GM19238 (cell line): ENCODE measurements around the gene PCGF3.
"Not testable (repeated sequence)": the region's sequence is repeated elsewhere in the genome, so short reads cannot be mapped to it uniquely, and the experiment has no call there.

Experiments used
- DNase-seq: peaks from one replicate; pipeline ENCODE4 v3.0.0; 2011; ENCODE audit warnings: low spot score; ENCODE audit not compliant: insufficient read length

The PCGF3 gene

DNA sequence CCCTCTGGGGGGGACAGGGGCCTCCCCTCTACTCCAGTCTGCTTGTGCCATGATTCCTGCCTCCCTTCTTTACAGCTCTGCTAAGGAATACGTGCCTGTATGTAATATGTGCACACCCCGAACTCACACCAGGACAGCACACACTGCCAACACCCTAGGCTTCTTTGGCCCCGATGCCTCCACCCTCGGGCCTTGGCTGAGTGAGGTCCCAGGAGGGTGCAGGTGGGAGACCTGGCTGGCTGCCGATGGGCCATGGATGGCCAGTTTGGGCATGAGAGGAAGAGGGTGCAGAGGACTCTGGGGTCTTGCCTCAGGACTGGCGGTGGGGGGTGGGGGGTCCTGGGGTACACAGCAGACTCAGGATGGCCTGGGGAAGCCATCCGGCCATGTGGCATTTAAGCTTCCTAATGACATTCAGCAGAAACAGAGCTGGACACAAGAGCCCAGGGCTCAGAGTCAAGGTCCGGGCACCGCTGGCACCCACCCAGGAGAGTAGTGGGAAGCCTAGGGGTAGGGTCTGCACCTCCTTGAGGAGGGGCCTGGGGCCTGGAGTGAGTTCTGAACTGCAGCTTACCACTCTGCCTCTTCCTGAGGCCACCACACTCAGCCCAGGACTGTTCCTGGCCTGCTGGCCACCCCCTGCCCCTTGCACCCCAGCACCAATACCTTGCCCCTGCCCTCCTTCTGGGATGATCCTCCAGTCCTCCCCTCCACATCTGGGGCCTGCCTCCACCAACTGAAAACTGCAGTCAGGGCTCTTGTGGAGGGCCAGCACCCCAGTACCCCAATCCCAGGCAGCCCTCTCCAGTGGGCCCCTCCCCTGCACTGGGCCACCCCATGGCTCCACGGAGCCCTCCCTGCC is 2.1 kb upstream of the PCGF3 start:
- no peak for DNase-seq

DNA sequence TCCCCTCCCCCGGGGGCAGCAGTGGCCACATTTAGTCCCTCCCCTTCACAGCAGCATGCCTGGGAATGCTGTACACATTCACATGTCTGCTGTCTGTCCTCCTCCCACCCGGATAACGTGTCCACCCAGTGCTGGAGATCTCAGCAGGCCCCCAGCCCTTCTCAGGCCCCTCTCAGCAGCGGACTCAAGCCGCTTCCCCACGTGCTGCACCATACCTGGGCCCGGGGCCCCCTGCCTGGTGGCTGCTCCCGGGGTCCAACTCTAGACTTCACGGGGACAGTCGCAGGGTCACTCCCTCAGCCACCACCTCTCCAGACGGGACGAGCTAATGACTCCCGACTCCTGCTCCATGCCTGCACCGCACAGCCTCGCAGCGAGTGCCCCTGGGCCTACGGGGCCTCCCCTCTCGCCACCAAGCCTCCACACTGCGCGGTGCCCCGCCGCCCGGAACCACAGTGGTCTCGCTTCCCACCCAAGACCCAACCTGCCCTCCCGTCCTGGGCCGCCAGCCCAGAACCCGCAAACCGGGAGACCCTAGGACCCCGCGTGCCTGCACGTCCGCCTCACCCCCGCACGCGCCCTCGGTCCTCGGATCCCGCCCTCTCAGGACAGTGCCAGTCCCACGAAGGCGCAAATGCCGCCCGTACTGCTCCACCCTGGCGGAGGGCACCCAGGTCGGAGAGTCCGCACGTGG is 1.3 kb upstream of the PCGF3 start:
- DNase-seq, result no peak

DNA sequence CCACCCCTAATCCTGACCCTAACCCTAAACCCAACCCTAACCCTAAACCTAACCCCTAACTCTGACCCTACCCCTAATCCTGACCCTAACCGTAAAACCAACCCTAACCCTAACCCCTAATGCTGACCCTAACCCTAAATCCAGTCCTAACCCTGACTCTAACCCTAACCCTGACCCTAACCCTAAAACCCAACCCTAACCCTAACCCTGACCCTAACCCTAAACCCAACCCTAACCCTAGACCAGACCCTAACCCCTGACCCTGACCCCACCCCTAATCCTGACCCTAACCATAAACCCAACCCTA is 708 bp upstream of the PCGF3 start:
- DNase-seq, result no peak

DNA sequence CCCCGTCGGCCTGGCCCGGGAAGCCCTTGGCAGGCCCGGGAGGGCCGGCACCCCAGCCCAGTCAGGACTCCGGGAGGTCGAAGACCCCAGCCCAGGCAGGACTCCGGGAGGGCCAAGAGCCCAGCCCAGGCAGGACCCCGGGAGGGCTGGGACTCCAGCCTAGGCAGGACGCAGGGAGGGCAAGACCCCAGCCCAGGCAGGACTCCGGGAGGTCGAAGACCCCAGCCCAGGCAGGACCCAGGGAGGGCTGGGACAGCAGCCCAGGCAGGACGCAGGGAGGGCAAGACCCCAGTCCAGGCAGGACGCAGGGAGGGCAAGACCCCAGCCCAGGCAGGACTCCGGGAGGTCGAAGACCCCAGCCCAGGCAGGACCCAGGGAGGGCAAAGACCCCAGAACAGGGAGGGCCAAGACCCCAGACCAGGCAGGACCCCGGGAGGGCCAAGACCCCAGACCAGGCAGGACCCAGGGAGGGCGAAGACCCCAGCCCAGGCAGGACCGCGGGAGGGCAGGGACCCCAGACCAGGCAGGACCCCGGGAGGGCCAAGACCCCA is 526 bp downstream of the PCGF3 start:
- not testable (repeated sequence) for DNase-seq

DNA sequence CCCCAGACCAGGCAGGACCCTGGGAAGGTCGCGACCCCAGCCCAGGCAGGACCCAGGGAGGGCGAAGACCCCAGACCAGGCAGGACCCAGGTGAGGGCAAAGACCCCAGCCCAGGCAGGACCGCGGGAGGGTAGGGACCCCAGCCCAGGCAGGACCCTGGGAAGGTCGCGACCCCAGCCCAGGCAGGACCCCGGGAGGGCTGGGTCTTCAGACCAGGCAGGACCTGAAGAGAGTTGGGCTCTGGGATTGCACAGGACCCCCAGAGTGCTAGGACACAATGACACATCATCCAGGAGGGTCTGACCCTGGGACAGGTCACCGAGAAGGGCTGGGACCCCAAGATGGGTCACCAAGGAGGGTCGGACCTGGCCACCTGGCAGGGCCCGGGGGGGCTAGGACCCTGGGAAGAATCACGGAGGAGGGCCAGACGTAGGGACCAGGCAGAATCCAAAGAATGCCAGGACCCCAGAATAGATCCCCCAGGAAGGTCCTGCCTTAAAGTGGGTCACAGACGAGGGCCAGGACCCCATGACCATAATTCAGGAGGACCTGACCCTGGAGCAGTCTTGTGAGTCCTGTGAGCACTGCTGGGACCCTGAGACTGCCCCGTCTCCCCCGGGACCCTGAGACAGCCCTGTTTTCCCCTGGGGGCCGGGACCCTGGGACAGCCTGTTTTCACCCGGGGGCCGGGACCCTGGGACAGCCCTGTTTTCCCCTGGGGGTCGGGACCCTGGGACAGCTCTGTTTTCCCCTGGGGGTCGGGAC is 1.4 kb downstream of the PCGF3 start:
- DNase-seq, result no peak

DNA sequence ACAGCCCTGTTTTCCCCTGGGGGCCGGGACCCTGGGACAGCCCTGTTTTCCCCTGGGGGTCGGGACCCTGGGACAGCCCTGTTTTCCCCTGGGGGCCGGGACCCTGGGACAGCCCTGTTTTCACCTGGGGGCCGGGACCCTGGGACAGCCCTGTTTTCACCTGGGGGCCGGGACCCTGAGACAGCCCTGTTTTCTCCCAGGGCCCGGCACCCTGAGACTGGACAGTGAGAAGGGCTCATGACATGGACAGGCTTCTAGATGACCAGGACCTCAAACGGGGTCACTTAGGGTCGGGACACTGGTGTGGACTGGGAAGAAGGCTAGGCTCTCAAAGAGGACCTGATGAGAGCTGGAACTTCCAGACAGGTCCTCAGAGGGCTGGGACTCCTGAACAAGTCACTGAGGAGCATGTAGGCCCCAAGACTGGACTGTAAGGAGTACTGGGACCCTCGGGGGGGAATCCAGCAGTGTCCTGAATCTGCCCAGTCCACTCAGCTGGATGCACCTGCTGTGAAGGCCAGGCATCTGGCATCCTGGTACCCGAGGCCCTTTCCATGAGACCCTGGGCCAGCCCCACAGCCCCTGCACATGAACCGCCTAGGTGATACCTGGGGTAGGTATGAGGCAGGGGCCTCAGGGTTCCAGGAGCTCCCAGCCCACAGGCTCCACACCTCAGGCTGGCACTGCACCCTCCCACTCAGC is 2.4 kb downstream of the PCGF3 start:
- DNase-seq, result no peak

DNA sequence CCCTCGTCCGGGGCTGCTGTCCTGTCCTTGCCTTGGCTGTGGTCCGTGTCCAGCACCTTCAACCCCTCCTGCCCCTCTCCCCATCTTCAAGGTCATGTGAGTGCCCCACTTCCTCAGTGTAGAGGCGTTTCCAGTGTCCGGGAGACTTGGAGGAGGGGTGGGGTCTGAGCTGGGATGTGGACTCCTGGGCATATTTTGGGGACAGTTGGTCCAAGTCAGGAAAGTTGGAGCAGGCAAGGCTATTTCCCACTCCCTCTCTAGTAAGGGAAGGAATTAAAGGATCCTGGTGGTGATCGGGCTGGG is 3.0 kb downstream of the PCGF3 start:
- DNase-seq, result no peak

DNA sequence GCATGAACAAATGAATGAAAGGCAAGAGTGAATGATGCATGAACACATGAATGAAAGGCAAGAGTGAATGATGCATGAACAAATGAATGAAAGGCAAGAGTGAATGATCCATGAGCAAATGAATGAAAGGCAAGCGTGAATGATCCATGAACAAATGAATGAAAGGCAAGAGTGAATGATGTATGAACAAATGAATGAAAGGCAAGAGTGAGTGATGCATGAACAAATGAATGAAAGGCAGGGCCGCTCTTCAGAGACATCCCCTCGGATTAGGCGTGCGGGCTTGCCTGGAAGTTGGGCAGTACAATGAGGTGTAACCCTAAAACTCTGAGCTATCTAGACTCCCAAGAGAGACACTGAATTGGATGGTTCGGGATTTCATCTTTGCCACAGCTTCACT is 3.7 kb downstream of the PCGF3 start:
- DNase-seq, result no peak

DNA sequence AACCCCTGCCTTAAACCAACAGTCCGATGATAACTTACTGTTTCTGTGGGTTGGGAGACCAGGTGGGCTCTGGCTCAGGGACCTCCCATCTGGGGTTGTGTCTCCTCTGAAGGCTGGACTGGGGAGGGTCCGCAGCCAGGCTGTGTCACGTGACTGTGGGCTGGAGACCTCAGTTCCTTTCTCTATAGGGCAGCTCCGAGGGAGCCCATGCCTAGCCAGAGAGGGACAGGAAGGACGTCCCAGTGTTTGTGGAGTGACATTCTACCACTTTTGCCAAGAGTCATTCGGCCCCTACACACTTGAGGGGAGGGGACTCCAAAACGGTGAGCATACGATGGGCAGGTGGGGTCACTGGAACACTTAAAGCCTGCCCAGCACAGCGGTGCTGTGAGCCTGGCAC is 4.5 kb downstream of the PCGF3 start:
- DNase-seq, result no peak

DNA sequence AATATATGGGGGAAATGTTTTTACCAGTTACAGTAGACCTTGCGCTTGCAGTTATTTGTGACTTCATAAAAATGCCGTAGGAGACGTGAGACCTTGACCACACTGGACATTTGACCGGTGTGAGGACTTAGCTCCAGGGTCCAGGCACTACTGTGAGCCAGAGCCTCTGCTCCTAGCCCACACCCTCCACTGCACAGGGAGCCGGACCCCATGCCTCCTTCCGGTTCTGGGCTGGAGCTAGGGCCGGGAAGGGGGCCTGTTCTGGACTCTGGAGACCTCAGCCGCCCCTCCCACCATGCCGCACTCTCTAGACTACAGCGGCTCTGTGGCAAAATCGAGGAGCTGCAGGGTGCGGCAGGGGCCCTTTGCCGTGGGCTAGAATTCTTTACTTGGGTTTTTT is 5.3 kb downstream of the PCGF3 start:
- no peak for DNase-seq

DNA sequence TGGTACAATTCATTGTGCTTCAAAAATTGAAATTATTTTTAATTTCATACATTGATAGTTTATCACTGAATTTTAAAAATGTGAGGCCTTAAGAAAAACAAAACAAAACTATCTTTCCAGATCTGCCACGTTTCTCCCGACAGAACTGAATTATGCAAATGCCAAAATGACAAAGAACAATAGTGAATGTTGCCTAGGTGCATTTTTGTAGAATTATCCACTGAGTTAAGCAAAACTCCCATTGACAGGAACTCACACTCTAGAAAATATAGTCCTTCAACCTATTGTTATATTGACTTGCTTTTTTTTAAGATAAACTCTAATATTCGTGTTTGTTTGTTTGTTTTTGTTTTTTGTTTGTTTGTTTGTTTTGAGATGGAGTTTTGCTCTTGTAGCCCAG is 6.5 kb downstream of the PCGF3 start:
- no peak for DNase-seq

DNA sequence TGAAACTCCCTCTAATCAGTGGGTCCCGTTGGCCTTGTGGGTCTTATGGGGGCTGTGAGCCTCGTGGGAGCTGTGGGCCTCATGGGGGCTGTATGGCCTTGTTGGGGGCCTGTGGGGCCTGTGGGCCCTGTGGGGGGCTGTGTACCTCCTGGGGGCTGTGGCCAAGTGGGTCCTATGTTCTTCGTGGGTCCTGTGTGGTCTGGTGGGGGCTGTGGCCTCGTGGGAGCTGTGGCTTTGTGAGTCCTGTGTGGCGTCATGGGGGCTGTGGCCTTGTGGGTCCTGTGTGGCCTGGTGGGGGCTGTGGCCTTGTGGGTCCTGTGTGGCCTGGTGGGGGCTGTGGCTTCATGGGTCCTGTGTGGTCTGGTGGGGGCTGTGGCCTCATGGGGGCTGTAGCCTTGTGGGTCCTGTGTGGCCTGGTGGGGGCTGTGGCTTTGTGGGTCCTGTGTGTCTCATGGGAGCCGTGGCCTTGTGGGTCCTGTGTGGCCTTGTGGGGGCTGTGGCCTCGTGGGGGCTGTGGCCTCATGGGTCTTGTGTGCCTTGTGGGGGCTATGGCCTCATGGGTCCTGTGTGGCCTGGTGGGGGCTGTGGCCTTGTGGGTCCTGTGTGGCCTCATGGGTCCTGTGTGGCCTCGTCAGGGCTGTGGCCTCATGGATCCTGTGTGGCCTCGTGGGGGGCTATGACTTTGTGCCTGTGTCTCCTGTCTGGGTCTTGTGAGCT is 7.4 kb downstream of the PCGF3 start:
- no peak for DNase-seq

DNA sequence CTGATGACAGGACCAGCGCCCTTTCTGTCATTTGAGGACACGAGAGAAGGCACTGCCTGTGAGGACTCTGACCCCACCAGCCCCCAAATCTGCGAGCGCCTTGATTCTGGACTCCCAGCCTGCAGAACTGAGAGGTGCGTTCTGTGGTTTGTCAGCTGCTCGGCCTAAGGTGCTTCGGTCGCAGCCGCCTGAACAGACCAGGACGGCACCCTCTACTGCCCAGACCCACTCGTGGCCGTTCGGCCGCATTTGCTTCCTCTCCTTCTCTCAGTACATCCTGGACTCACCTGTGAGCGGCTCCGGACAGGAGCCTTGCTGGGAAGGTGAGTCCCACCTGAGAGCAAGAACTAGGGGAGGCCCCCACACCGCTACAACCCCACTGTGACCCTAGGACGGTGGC is 8.5 kb downstream of the PCGF3 start:
- DNase-seq, result no peak

DNA sequence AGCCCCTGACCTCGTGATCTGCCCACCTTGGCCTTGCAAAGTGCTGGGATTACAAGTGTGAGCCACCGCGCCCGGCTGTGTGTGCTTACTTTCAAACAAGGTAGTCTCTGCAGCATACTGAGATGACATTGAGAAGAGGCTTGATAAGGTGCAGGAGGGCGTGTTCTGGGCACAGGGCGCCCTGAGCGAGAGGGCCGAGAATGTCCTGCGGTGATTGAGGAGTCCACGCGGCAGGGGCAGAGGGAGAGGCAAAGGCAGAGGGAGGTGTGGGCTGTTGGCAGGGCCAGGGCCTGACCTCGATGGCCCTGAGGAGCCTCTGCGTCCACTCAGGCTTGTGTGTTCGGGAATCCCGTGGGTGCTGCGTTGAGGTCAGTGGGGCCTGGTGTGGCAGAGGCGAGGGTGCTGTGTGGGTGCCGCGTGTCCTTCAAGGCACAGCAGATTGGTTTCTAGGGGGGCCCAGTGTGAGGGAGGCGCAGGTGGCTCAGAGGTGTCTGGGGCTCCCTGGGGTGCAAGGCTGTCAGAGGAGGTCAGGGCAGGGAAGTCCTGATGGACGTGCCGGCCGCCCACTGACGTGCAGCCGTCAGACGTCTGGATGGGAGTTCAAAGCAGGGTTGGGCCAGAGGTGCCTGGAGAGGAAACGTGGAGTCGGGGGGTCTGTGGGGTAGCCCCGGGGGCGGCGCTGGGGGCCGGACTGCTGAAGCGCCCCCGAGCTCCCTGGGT is 12.1 kb downstream of the PCGF3 start:
- DNase-seq, result no peak

DNA sequence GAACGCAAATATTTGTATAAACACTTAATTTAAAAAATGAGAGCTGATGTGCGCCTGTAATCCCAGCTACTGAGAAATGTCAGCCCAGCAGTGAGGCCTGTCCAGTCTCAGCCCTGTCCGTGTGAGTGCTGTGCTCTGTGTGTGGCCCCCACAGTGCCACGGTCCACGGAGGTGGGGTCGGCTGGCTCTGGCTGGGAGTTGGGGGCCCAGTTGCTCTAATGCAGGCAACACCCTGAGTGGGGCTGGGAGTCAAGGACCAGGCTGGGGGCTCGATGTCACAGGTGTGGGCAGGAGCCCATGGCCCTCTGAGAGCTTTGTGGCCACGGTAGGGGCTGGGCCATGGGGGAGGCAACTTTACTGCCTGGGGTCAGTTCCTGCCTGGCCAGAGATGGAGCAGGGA is 12.8 kb downstream of the PCGF3 start:
- no peak for DNase-seq

DNA sequence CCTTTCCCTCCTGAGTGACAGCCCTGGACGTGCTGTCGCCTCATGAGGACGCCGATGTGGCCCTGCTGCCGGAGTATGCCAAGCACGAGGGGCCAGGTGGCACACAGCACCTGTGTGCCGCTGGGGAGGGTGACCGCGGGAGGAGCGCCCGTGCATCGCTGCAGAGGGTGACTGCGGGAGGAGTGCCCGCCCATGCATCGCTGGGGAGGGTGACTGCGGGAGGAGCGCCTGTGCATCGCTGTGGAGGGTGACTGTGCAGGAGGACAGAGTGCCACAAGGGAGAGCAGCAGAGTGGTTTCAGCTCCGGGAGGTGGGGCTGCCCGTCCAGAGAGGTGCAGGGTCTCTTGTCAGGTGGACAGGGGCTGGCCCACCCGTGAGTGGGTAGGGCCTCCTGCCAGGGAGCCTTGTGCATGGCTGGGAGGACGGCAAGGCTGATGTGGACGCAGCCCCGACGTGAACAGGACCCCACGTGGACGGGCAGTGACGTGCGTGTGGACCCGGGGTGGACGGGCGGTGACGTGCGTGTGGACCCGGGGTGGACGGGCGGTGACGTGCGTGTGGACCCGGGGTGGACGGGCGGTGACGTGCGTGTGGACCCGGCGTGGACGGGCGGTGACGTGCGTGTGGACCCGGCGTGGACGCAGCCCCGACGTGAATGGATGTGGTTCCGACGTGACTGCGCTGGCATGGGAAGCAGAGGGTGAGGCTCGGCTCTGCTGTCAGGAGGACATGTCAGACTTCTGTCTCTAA is 14.7 kb downstream of the PCGF3 start:
- DNase-seq, result no peak

DNA sequence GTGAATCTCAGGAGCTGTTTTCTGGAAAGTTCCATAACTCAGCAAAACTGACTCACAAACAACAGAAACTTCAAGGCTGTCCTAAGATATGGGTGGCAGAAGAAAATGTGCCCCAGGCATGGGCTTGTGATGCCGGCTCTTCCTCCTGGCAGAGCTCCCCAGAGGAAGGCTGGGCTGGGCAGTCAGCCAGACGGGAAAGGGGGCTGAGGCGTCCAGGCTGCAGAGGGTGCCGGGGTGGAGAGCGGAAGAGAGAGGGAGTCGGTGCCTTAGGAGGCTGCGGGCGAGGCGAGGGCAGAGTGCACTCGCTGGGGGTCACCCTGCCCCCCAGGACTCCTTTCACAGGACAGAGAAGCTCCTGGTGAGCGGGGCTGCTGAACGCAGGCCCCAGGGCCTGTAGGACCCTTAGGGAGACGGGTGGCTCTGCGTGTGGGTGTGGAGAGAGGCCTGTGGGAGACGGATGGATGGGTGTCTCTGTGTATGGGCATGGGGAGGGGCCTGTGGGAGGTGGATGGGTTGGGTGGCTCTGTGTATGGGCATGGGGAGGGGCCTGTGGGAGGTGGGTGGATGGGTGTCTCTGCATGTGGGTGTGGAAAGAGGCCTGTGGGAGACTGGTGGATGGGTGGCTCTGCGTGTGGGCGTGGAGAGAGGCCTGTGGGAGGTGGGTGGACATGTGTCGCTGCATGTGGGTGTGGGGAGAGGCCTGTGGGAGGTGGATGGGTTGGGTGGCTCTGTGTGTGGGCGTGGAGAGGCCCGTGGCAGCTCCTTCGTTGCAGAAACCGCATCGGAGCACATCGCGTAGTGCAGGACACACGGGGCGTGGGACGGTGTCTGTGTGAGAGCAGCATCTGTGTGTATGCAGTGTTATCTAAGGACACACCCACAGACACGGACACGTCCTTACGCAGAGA is 15.9 kb downstream of the PCGF3 start:
- no peak for DNase-seq

DNA sequence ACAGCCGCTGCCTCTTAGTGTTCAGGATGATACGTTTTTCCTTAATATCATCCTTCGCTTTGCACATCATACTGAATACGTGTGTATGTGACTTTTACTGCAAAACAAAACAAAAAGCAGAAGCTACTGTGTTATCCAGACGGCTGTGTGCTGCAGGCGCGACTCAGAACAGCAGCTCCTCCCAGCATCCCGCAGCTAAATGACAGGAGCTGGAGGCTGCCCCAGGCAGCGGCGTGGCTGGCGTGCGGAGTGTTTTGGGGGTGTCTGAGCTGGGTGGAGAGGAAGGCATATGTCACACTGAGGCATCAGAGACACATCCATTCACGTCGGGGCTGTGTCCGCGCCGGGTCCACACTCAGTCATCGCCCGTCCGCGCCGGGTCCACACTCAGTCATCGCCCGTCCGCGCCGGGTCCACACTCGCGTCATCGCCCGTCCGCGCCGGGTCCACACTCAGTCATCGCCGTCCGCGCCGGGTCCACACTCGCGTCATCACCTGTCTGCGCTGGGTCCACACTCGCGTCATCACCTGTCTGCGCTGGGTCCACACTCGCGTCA is 16.6 kb downstream of the PCGF3 start:
- no peak for DNase-seq
